Lung (tissue), 12 donors: ENCODE results near the gene SCMH1. TPM values are rescaled to one million over a fixed set of nuclear protein-coding genes. Genes with fewer than 3 reads are reported as not detected.

Experiments used
- ATAC-seq: fragments of 200-7000 bp; cut with Tn5 transposase; one replicate; pipeline ENCODE4 v1.9.1; 2020; ENCODE audit warnings: moderate number of reproducible peaks; ENCODE audit not compliant: insufficient read depth, low FRiP score
- DNase-seq, 3 donors: peaks; one replicate each; pipeline ENCODE4 v3.0.0-alpha.2; 2013 to 2017
- H3K27ac ChIP-seq, 2 donors: one replicate each; pipeline ENCODE4 v1.5.1; 2013; ENCODE audit warnings: mild to moderate bottlenecking in 2 of 2, moderate library complexity in 2 of 2, control low read depth in 1 of 2, inconsistent platforms in 1 of 2, low read depth in 1 of 2, low read length in 1 of 2
- H3K27me3 ChIP-seq, 3 donors: one replicate each; pipeline ENCODE4 v1.5.1; 2013; ENCODE audit warnings: low read length in 2 of 3; ENCODE audit not compliant: control insufficient read depth in 3 of 3, insufficient read depth in 3 of 3
- H3K36me3 ChIP-seq, 4 donors: one replicate each; pipeline ENCODE4 v1.5.1; 2013; ENCODE audit warnings: low read length in 4 of 4, mild to moderate bottlenecking in 1 of 4, moderate library complexity in 1 of 4; ENCODE audit not compliant: control insufficient read depth in 4 of 4, insufficient read depth in 4 of 4
- H3K4me1 ChIP-seq, 5 donors: one replicate each; pipeline ENCODE4 v1.5.1; 2013; ENCODE audit warnings: low read length in 5 of 5, mild to moderate bottlenecking in 2 of 5, moderate library complexity in 1 of 5; ENCODE audit not compliant: control insufficient read depth in 5 of 5, insufficient read depth in 5 of 5
- H3K4me3 ChIP-seq: one replicate; pipeline ENCODE4 v1.5.1; 2013; ENCODE audit warnings: mild to moderate bottlenecking, control low read depth, moderate library complexity
- H3K9ac ChIP-seq, 2 donors: one replicate each; pipeline ENCODE4 v1.5.1; 2013; ENCODE audit warnings: low read length in 2 of 2, control low read depth in 1 of 2; ENCODE audit not compliant: insufficient read depth in 1 of 2
- H3K9me3 ChIP-seq, 4 donors: one replicate each; pipeline ENCODE4 v1.5.1; 2013; ENCODE audit warnings: low read length in 3 of 4, mild to moderate bottlenecking in 1 of 4, moderate library complexity in 1 of 4; ENCODE audit not compliant: control insufficient read depth in 4 of 4, insufficient read depth in 3 of 4
- CTCF ChIP-seq: IDR thresholded peaks from 2 replicates; pipeline ENCODE4 v1.5.1; 2012; ENCODE audit warnings: mild to moderate bottlenecking; ENCODE audit errors: control extremely low read depth, extremely low read depth
- WGBS, 2 donors: extraction: QIAGEN DNeasy Blood & Tissue Kit; methylation state at CpG; one replicate each; pipeline ENCODE4 v1.1.7; 2013; 5-methylcytosine and 5-hydroxymethylcytosine counted together
- polyA plus RNA-seq, 2 donors: library from polyadenylated mRNA; stranded (reverse); fragments of 200-250 nt; gene quantifications; one replicate each; pipeline ENCODE4 v1.2.1, GENCODE V29; 2013
- total RNA-seq, 2 donors: library from RNA; depleted of rRNA in 1 of 2; stranded (reverse); fragments of >200 nt in 1 of 2; gene quantifications; one replicate each; pipeline ENCODE4 v1.2.1, GENCODE V29; 2014 to 2021
- donor health status: control.
- donor health status: control.
- donor health status: Bipolar disorder and iron deficiency.
- donor health status: healthy.
- donor health status: DM: yes; HTN: yes; CAD: no.

Gene SCMH1
- total and polyA plus RNA-seq, 4 donors = 20.7 to 43.5 (median 28.8) TPM

DNA sequence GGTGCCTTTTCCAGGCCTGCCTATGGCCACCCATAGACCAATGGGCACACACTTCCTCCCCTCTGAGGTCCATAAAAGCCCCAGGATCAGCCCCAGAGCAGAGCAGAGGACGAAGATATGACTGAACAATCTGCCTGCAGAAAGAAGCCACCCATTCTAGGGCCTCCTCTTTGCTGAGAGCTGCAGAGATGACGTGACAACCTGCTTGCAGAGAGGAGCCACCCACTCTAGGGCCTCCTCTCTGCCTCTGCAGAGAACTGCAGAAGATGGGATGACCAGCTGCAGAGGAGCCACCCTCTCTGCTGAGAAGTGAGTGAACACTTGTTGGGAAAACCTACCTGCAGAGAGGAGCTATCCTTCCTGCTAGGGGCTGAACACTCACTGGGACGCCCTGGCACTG is 79.7 kb downstream of the SCMH1 start:
- TF ChIP-seq CTCF = no peak
- peaks cover 0 to 11% (median 2%) of the 10 kb centered on the region in 3 donors for H3K27me3 ChIP-seq
- DNase-seq = no peak
- peaks cover 0 to 4% (median 2%) of the 10 kb centered on the region in 4 donors for H3K9me3 ChIP-seq
- H3K4me1 ChIP-seq = peaks cover 0 to 7% (median 0%) of the 10 kb centered on the region in 5 donors
- H3K36me3 ChIP-seq = peaks cover 0 to 7% (median 4%) of the 10 kb centered on the region in 4 donors
- H3K4me3 ChIP-seq = no peak overlapping the region
- H3K27ac ChIP-seq = no peak overlapping the region
- WGBS, 2 donors = 93 to 96% methylated on average over 3 of the region's 3 CpGs
- ATAC-seq = no peak
- H3K9ac ChIP-seq = no peak overlapping the region

DNA sequence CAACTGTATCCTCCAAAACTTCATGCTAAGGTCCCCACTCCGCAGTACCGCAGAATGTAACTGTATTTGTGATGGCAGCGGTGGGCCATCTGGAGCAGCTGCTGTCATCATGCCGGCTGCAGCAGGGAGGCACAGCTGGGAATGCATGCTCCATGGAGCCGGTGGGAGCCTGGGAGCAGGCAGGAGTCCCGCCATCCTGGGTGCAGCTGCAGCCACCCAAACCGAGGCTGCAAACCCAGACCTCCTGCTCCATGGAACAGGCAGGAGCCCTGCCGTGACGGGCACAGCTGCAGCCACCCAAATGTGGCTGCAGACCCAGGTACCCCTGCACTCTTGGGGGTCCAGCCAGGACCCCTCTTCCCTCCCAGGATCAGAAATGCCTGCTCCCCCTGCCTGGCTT is 80.3 kb downstream of the SCMH1 start:
- peaks cover 0 to 11% (median 2%) of the 10 kb centered on the region in 3 donors for H3K27me3 ChIP-seq
- DNase-seq (no peak), ATAC-seq (no peak)
- TF ChIP-seq CTCF = no peak
- H3K9ac ChIP-seq = no peak overlapping the region
- no peak overlapping the region for H3K4me3 ChIP-seq
- no peak overlapping the region for H3K27ac ChIP-seq
- H3K4me1 ChIP-seq = peaks cover 0 to 8% (median 0%) of the 10 kb centered on the region in 5 donors
- 89 to 96% methylated on average over 9 of the region's 9 CpGs for WGBS, 2 donors
- H3K9me3 ChIP-seq = peaks cover 0 to under 1% (median 0%) of the 10 kb centered on the region in 4 donors
- H3K36me3 ChIP-seq = peaks cover 0 to 7% (median 3%) of the 10 kb centered on the region in 4 donors

GRCh38 chr1:41160498-41161110 is 81.5 kb downstream of the SCMH1 start:
- Histone ChIP-seq H3K9me3 (no peaks in the 10 kb centered on the region), H3K4me3 (no peak overlapping the region), H3K27ac (no peak overlapping the region), H3K27me3 (peaks cover 0 to 11% (median 2%) of the 10 kb centered on the region in 3 donors), H3K36me3 (peaks cover 0 to 7% (median 3%) of the 10 kb centered on the region in 4 donors), H3K4me1 (peaks cover 0 to 9% (median 0%) of the 10 kb centered on the region in 5 donors), H3K9ac (no peak overlapping the region)
- 78 to 80% methylated on average over 3 of the region's 3 CpGs for WGBS, 2 donors
- DNase-seq (no peak), ATAC-seq (no peak)
- no peak for TF ChIP-seq CTCF
